Measurements from ENCODE around the gene SASH1.

DNA sequence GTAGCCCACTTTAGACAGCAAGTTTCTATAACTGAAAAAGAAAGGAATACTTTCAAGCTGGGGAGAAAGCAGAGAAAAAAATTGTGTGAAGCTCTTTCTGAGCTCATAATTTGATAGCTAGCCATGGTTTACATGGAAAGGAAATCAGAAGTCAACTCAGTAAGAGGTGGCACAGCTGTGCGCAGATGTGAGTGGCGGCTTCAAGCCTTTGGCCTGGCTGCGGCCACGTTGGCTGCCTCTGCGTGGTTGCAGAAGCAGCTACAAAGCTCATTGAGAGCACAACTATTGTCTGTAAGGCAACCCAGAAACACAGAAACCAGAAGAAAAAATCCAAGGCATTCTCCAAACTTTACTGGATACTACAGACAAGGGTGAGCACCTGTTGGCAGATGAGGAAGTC is 136.9 kb downstream of the SASH1 start:
- no peak for TF ChIP-seq POLR2A (IDR thresholded peaks at IDR 0.05)
- TF ChIP-seq, protein P1, sequence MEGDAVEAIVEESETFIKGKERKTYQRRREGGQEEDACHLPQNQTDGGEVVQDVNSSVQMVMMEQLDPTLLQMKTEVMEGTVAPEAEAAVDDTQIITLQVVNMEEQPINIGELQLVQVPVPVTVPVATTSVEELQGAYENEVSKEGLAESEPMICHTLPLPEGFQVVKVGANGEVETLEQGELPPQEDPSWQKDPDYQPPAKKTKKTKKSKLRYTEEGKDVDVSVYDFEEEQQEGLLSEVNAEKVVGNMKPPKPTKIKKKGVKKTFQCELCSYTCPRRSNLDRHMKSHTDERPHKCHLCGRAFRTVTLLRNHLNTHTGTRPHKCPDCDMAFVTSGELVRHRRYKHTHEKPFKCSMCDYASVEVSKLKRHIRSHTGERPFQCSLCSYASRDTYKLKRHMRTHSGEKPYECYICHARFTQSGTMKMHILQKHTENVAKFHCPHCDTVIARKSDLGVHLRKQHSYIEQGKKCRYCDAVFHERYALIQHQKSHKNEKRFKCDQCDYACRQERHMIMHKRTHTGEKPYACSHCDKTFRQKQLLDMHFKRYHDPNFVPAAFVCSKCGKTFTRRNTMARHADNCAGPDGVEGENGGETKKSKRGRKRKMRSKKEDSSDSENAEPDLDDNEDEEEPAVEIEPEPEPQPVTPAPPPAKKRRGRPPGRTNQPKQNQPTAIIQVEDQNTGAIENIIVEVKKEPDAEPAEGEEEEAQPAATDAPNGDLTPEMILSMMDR (IDR thresholded peaks at IDR 0.05) = no peak

Data from esophagus squamous epithelium (tissue), 4 donors.